GM19239 (cell line): ENCODE measurements around the gene PSME3.
"Not testable (repeated sequence)": the region's sequence is repeated elsewhere in the genome, so short reads cannot be mapped to it uniquely, and the experiment has no call there.

Experiments used
- DNase-seq: peaks from one replicate; pipeline ENCODE4 v3.0.0; 2011; ENCODE audit warnings: low spot score; ENCODE audit not compliant: insufficient read length
- FAIRE-seq: peaks from 2 replicates; lab custom pipeline; 2011; peaks lifted over from hg19 to GRCh38; lab: Jason Lieb, UNC

The PSME3 gene

DNA sequence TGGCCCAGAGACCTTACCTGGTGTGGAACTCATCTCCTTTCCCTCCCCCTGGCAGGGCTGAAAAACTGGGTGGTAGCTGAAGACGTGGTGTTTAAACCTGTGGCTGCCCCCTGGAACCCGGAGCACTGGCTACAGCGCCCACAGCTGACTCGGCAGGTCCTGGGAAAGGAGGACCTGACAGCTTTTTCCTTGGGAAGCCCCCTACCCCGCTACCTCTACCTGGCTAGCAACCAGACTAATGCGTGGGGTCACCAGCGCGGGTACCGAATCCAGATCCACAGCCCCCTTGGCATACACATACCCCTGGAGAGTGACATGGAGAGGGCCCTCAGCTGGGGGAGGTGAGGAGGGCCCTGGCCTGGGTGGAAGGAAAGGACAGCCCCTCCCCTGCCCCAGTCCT lies 15.8 kb downstream of the PSME3 start:
- no peak for FAIRE-seq
- DNase-seq = no peak

- FAIRE-seq (no peak), DNase-seq (no peak)
Measured at GRCh38 chr17:42849451-42850181, 16.4 kb downstream of the PSME3 start.

DNA sequence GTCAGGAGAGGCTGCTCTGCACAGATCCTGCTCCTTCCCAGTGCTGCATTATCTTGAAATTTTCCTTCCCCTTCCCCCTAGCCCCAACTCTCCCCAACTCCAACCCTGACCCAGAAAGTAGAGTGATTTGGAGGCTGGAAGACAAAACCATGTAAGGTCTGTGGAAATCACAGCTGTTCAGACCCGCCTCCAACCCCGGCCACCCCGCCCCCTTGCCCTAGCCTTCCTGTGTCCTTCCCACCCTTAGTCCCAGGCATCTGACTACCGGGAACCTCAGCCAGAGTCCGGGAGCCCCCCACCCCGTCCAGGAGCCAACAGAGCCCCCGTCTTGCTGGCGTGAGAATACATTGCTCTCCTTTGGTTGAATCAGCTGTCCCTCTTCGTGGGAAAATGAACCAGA lies 17.8 kb downstream of the PSME3 start, which contains the start of gene AOC3:
TSS of gene AOC3 (plus strand) at position 246 of the 400 bp plus-strand sequence. CDS start at position 391, 145 bp downstream.
- DNase-seq = no peak
- FAIRE-seq = no peak

DNA sequence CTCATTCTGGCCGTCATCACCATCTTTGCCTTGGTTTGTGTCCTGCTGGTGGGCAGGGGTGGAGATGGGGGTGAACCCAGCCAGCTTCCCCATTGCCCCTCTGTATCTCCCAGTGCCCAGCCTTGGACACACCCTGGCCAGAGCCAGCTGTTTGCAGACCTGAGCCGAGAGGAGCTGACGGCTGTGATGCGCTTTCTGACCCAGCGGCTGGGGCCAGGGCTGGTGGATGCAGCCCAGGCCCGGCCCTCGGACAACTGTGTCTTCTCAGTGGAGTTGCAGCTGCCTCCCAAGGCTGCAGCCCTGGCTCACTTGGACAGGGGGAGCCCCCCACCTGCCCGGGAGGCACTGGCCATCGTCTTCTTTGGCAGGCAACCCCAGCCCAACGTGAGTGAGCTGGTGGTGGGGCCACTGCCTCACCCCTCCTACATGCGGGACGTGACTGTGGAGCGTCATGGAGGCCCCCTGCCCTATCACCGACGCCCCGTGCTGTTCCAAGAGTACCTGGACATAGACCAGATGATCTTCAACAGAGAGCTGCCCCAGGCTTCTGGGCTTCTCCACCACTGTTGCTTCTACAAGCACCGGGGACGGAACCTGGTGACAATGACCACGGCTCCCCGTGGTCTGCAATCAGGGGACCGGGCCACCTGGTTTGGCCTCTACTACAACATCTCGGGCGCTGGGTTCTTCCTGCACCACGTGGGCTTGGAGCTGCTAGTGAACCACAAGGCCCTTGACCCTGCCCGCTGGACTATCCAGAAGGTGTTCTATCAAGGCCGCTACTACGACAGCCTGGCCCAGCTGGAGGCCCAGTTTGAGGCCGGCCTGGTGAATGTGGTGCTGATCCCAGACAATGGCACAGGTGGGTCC lies 18.4 kb downstream of the PSME3 start:
- not testable (repeated sequence) for FAIRE-seq, DNase-seq

- FAIRE-seq (no peak), DNase-seq (no peak)
Measured at GRCh38 chr17:42852351-42852750, 19.2 kb downstream of the PSME3 start.

- DNase-seq = no peak
- no peak for FAIRE-seq
Measured at GRCh38 chr17:42853004-42853403, 19.8 kb downstream of the PSME3 start.

DNA sequence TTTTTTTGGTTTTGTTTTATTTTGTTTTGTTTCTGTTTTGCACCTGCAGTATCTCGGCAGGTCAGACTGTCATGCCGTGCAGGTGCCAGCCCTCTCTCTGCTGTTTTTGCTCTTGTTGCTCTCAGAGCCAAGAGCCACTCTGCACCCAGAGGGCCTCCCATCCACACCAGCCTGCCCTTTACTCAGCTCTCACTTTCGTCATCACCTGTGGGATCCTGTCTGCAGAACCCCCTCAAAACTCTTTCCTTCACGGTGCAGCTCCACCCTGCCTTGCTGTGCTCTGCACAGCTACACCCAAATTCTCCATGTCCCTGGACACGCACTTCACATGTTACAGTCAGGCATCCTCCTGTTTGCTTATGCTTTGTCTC lies 20.4 kb downstream of the PSME3 start:
- FAIRE-seq (no peak), DNase-seq (no peak)

DNA sequence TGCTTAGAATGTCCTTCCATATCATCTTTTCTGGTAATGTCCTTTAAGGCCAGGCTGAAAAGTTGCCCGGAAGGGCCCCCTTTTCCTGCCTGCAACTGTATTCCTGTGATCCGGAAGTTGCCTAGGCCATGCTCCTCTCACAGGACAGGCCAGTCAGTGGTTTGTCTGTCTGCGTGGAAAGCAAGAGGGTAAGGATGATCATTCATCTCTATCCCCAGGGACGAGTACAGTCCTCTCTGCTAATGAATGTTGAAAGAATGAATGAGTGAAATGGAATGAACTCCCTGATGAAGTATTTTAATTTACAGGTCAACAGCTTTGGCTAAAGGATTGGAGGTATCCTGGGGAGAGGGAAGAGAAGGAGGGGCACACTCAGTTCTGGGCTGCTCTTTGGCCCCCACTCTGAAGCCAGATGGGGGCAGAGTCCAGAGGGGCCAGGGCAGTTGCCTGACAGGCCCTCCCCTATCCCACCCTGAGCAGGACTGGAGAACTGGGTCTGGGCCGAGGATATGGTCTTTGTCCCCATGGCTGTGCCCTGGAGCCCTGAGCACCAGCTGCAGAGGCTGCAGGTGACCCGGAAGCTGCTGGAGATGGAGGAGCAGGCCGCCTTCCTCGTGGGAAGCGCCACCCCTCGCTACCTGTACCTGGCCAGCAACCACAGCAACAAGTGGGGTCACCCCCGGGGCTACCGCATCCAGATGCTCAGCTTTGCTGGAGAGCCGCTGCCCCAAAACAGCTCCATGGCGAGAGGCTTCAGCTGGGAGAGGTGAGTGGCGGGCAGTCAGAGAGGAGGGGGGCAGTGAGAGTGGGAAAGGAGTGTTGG lies 21.0 kb downstream of the PSME3 start:
- FAIRE-seq (no peak), DNase-seq (no peak)

GRCh38 chr17:42855048-42855596 lies 21.9 kb downstream of the PSME3 start:
- no peak for FAIRE-seq
- no peak for DNase-seq

DNA sequence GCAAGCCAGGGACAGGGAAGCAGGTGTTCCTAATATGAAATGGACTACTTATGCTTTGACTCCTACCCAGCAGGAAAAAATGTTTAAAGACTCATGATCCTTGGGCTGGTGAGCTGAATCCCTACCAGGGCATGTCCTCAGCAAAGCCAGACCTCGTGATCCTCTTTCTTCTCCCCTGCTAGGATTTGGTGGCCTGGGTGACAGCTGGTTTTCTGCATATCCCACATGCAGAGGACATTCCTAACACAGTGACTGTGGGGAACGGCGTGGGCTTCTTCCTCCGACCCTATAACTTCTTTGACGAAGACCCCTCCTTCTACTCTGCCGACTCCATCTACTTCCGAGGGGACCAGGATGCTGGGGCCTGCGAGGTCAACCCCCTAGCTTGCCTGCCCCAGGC lies 22.9 kb downstream of the PSME3 start:
- not testable (repeated sequence) for FAIRE-seq, DNase-seq

DNA sequence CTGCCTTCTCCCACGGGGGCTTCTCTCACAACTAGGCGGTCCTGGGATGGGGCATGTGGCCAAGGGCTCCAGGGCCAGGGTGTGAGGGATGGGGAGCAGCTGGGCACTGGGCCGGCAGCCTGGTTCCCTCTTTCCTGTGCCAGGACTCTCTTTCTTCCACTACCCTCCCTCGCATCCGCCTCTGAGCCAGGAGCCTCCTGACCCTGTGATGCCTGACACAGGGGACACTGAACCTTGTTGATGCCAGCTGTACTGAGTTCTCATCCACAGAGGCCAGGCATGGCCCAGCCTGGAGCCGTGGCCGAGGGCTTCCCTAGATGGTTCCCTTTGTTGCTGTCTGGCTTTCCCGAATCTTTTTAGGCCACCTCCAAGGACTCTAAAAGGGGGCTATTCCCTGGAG lies 23.3 kb downstream of the PSME3 start:
- not testable (repeated sequence) for DNase-seq, FAIRE-seq

DNA sequence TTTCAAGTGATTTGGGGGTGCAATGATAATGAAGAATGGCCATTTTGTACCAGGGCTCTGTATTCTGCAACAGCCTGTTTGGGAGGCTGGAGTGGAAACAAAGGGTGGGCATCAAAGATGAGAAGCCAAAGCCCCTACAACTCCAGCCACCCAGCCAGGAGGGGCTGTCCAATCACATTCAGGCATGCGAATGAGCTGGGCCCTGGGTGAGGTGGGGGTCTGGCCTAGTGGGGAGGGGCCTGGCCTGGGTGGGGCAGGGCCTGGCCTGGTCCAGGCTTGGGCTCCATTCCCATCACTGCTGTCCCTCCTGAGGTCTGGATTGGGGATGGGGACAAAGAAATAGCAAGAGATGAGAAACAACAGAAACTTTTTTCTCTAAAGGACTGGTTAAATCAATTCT lies 24.2 kb downstream of the PSME3 start:
- DNase-seq (no peak), FAIRE-seq (no peak)

DNA sequence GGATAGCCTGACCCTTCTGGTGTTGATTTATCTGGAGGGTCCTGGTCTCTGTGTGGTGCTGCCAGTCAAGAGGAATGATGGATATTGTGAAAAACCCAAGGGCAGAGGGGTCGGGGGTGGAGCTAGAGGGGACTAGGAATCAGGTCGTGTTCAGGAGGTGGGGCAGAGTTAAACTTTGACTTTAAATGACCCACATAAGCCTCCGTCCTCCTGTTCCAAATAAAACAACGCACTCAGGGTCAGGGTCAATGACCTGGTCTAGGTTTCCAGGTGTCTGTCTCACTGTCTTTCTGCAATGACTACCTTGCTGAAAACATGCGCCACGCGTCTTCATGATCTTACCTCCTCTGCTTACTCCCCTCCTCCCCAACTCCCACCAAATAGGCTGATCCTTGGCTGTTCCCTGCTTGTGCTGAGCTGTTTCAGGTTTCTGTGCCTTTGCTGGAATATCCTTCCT lies 32.5 kb downstream of the PSME3 start:
- no peak for DNase-seq
- FAIRE-seq = no peak

DNA sequence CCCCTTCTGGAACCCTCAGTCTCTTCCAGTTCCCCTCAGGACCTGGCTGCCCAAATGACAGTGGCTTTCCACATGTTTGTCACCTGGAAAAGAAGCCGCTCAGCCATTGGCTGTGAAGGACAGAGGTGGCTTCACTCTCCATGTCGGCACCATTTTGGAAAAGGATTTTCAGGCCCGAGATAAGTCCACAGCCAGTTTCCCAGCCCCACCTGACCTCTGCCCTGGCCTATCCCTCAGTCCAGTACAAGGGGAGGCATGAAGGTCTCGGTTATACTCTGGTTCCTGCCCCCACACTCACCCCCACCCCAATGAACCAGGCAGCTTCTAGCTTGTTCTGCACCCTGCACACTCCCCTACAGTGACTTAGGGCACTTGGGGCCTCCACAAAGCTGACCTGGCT lies 33.0 kb downstream of the PSME3 start:
- no peak for FAIRE-seq

GRCh38 chr17:42866631-42867575 lies 33.7 kb downstream of the PSME3 start:
- FAIRE-seq = no peak

More for the DNA sequence above, 33.0 kb downstream of the PSME3 start:
- no peak for DNase-seq

GRCh38 chr17:42867694-42868261 lies 34.6 kb downstream of the PSME3 start:
- not testable (repeated sequence) for FAIRE-seq, DNase-seq

More at GRCh38 chr17:42866631-42867575, 33.7 kb downstream of the PSME3 start:
- DNase-seq = no peak

- no peak for FAIRE-seq
- no peak for DNase-seq
Measured at GRCh38 chr17:42868338-42868737, 35.1 kb downstream of the PSME3 start.

- DNase-seq (no peak), FAIRE-seq (no peak)
Measured at GRCh38 chr17:42871647-42872046, 38.5 kb downstream of the PSME3 start.
